Measurements from ENCODE around the gene RABEP2. TPM values are rescaled to one million over a fixed set of nuclear protein-coding genes. Genes with fewer than 3 reads are reported as not detected.

Gene RABEP2
- total RNA-seq, 2 experiments from 2014 or later: 15.7 to 16.5 TPM

DNA sequence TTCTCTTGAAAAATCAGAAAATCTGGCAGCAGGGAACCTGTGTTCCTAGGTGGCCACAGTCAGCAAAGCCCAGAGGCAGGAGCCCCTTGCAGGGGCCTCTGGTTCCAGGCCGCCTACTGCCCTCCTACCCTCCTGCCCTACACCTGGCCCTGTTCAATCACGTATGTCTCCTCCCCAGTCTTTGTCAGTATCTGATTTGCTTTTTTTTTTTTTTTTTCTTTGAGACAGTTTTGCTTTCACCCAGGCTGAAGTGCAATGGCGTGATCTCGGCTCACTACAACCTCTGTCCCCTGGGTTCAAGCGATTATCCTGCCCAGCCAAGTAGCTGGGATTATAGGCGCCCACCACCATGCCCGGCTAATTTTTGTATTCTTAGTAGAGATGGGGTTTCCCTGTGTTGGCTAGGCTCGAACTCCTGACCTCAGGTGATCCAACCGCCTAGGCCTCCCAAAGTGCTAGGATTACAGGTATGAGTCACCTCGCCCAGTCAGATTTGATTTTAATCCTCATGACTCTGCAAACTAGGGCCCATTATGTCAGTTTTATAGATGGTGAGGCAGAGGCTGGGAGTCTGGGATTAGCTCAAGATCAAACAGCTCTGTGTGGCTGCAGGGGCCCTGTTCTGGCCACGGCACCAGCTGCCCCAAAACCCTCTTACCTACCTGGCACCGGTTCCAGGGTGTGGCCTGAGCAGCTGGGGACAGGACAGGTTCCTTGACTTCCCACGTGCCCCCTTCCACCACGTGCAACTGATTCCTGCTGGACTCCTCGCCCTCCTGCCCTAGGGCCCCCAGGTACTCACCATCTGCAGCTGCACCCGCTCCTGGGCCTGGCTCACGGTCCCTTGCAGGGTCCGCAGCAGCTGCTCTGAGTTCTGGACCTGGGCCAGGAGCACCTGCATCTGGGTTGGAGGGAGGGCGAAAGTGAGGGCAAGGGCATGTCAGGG, 14.7 kb downstream of the RABEP2 start:
- ChIA-PET POLR2A (interaction anchor here (0.8 kb wide), 1 partner anchor 16 kb away, joined by 3 read pairs; no protein-coding TSS in a partner anchor), CTCF (interaction anchor here (0.7 kb wide), 1 partner anchor 660 kb away, joined by 3 read pairs; no protein-coding TSS in a partner anchor)
- H3K9me3 Mint-ChIP-seq: no peaks in the 10 kb centered on the region
- no peak overlapping the region for H3K27ac Mint-ChIP-seq
- no peaks in the 10 kb centered on the region for H3K27me3 Mint-ChIP-seq
- no peak for DNase-seq
- H3K4me3 Mint-ChIP-seq: no peak overlapping the region
- H3K4me1 Mint-ChIP-seq: no peaks in the 10 kb centered on the region
- peaks cover 11% of the 10 kb centered on the region for H3K36me3 Mint-ChIP-seq (ENCODE audit: low read depth)

DNA sequence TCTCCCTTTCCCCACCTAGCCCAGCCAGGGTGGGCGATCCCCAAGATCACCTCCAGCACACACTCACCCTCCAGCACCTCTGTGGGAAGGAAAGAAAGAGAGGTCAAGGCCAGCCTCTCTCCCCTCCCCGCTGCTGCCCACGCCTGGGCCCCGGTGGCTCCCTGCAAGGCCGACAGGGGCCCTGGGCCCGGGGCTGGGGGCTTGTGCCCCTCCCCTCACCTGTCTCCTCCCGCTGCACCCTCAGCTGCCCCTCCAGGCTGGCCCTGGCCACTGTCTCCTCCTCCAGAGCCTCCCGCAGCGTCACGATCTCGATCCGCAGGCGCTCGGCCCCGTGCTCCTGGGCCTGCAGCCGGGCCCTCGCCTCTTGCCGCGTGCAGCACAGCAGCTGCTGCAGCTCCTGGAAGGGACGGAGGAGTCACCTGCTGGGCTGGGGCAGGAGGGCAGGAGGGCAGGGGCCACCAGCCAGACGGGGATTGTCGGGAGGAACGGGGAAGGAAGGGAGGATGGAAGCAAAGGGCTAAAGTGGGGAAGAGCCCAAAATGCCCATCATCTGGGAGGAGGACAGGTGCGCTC, 19.2 kb downstream of the RABEP2 start:
- Mint-ChIP-seq H3K27ac (no peak overlapping the region), H3K4me1 (no peaks in the 10 kb centered on the region), H3K36me3 (ENCODE audit: low read depth) (no peaks in the 10 kb centered on the region), H3K9me3 (no peaks in the 10 kb centered on the region), H3K27me3 (no peaks in the 10 kb centered on the region), H3K4me3 (no peak overlapping the region)
- DNase-seq: no peak
- ChIA-PET POLR2A (interaction anchor here (0.6 to 1.0 kb wide), 2 partner anchors 26 to 1647 kb away, joined by 4 read pairs; no protein-coding TSS in a partner anchor), CTCF (no interaction called here)

GRCh38 chr16:28905229-28905754, 19.7 kb downstream of the RABEP2 start:
- Mint-ChIP-seq H3K4me1 (no peaks in the 10 kb centered on the region), H3K4me3 (no peak overlapping the region), H3K9me3 (no peaks in the 10 kb centered on the region), H3K27me3 (no peaks in the 10 kb centered on the region), H3K27ac (no peak overlapping the region), H3K36me3 (ENCODE audit: low read depth) (no peaks in the 10 kb centered on the region)
- DNase-seq: no peak
- CTCF ChIA-PET: no interaction called here
- POLR2A ChIA-PET: interaction anchor here (1.0 kb wide), 1 partner anchor 26 kb away, joined by 4 read pairs; no protein-coding TSS in a partner anchor

- ChIA-PET CTCF (no interaction called here), POLR2A (interaction anchor here (1.0 kb wide), 1 partner anchor 25 kb away, joined by 4 read pairs; no protein-coding TSS in a partner anchor)
- no peak overlapping the region for H3K4me3 Mint-ChIP-seq
- no peak for DNase-seq
- no peaks in the 10 kb centered on the region for H3K36me3 Mint-ChIP-seq (ENCODE audit: low read depth)
- no peaks in the 10 kb centered on the region for H3K9me3 Mint-ChIP-seq
- no peaks in the 10 kb centered on the region for H3K4me1 Mint-ChIP-seq
- H3K27me3 Mint-ChIP-seq: no peaks in the 10 kb centered on the region
- no peak overlapping the region for H3K27ac Mint-ChIP-seq
These were observed 20.2 kb downstream of the RABEP2 start for GRCh38 chr16:28904828-28905227.

DNA sequence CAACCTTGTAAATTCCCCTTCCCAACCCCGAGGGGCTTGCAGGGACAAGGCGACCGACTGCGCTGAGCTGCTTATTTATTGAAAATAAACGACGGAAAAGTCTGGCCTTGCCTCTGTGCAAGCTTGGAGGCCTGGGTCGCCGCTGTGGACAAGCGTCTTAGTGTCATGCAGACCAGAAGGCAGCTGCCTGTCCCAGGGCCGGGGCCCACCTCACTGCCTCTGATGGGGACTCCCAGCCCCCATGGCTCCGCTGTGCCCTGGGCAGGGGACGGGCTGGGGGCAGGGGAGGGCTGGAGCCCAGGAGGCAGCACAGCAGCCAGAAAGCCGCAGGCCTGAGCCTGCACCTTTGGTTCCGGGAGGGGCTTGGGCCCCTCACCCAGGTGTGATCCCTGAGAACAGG, 20.7 kb downstream of the RABEP2 start:
- Mint-ChIP-seq H3K9me3 (no peaks in the 10 kb centered on the region), H3K27me3 (no peaks in the 10 kb centered on the region), H3K4me3 (no peak overlapping the region), H3K36me3 (ENCODE audit: low read depth) (no peaks in the 10 kb centered on the region), H3K27ac (no peak overlapping the region), H3K4me1 (no peaks in the 10 kb centered on the region)
- ChIA-PET CTCF (no interaction called here), POLR2A (no interaction called here)
- DNase-seq: no peak

GRCh38 chr16:28903344-28904042, 21.5 kb downstream of the RABEP2 start:
- Mint-ChIP-seq H3K27ac (no peak overlapping the region), H3K4me3 (no peak overlapping the region), H3K4me1 (no peaks in the 10 kb centered on the region), H3K27me3 (no peaks in the 10 kb centered on the region), H3K9me3 (no peaks in the 10 kb centered on the region), H3K36me3 (ENCODE audit: low read depth) (no peaks in the 10 kb centered on the region)
- CTCF ChIA-PET: no interaction called here
- DNase-seq: no peak
- POLR2A ChIA-PET: no interaction called here

DNA sequence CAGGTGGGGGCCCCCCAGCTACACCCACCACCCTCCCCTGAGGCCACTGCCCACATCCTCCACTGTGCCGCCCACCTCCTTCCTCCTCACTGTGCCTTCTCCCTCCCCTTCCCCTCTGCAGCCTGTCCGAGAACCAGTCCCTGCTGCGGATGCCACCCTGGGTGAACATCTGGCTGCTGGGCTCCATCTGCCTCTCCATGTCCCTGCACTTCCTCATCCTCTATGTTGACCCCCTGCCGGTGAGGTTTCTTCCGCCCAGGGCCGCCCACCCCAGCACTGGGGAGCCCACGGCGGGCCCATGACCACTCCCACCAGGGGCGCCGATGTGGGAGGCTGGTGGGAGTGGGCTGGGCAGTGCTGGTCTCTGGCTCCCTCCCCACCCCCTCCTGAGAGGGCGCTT, 22.1 kb downstream of the RABEP2 start:
- no peaks in the 10 kb centered on the region for H3K27me3 Mint-ChIP-seq
- no peaks in the 10 kb centered on the region for H3K36me3 Mint-ChIP-seq (ENCODE audit: low read depth)
- ChIA-PET POLR2A (no interaction called here), CTCF (no interaction called here)
- H3K27ac Mint-ChIP-seq: no peak overlapping the region
- H3K4me1 Mint-ChIP-seq: no peaks in the 10 kb centered on the region
- H3K4me3 Mint-ChIP-seq: no peak overlapping the region
- H3K9me3 Mint-ChIP-seq: no peaks in the 10 kb centered on the region
- no peak for DNase-seq

DNA sequence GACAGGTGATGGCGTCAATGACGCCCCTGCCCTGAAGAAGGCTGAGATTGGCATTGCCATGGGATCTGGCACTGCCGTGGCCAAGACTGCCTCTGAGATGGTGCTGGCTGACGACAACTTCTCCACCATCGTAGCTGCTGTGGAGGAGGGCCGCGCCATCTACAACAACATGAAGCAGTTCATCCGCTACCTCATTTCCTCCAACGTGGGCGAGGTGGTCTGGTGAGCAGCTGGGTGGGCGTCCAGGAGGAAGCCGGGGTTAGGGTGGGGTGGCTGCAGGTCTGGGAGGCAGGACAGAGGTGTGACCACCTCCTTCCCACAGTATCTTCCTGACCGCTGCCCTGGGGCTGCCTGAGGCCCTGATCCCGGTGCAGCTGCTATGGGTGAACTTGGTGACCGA, 23.2 kb downstream of the RABEP2 start:
- POLR2A ChIA-PET: no interaction called here
- CTCF ChIA-PET: no interaction called here
- Mint-ChIP-seq H3K9me3 (no peaks in the 10 kb centered on the region), H3K36me3 (ENCODE audit: low read depth) (no peaks in the 10 kb centered on the region), H3K27me3 (no peaks in the 10 kb centered on the region), H3K4me3 (no peak overlapping the region), H3K27ac (no peak overlapping the region), H3K4me1 (no peaks in the 10 kb centered on the region)
- no peak for DNase-seq

- no peak overlapping the region for H3K27ac Mint-ChIP-seq
- POLR2A ChIA-PET: interaction anchor here (0.6 kb wide), 1 partner anchor 891 kb away, joined by 3 read pairs; no protein-coding TSS in a partner anchor
- H3K36me3 Mint-ChIP-seq (ENCODE audit: low read depth): no peaks in the 10 kb centered on the region
- no peaks in the 10 kb centered on the region for H3K27me3 Mint-ChIP-seq
- CTCF ChIA-PET: interaction anchor here (0.7 kb wide), 2 partner anchors 41 to 75 kb away, joined by 3 to 4 read pairs; no protein-coding TSS in a partner anchor
- no peaks in the 10 kb centered on the region for H3K4me1 Mint-ChIP-seq
- H3K4me3 Mint-ChIP-seq: no peak overlapping the region
- no peak for DNase-seq
- H3K9me3 Mint-ChIP-seq: no peaks in the 10 kb centered on the region
These were observed 24.4 kb downstream of the RABEP2 start for GRCh38 chr16:28900601-28901000.

DNA sequence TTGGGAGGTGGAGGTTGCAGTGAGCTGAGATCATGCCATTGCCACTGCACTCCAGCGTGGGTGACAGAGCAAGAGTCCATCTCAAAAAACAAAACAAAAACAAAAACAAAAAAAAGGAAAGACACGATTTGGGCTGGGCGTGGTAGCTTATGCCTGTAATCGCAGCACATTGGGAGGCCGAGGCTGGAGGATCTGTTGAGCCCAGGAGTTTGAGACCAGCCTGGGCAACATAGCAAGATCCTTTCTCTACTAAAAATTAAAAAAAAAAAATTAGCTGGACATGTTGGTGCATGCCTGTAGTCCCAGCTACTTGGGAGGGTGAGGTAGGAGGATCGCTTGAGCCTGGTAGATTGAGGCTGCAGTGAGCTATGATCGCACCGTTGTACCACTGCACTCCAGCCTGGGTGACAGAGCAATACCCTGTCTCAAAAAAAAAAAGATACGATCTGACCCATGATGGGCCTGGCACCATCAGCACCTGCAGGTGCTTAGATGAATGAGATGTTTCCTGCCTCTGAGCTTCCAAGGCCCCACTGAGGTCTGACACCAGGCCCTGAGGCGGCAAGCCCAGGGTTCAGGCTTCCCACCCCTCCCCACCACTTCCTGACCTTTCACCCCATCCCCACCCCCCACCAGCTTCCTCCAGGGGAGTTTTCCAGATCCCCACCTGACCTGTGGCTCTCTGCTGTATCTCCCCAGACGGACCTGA, 25.0 kb downstream of the RABEP2 start:
- no peaks in the 10 kb centered on the region for H3K9me3 Mint-ChIP-seq
- POLR2A ChIA-PET: interaction anchor here (0.6 kb wide), 1 partner anchor 892 kb away, joined by 3 read pairs; no protein-coding TSS in a partner anchor
- H3K4me3 Mint-ChIP-seq: no peak overlapping the region
- H3K27ac Mint-ChIP-seq: no peak overlapping the region
- H3K27me3 Mint-ChIP-seq: no peaks in the 10 kb centered on the region
- no peaks in the 10 kb centered on the region for H3K36me3 Mint-ChIP-seq (ENCODE audit: low read depth)
- CTCF ChIA-PET: interaction anchor here (0.6 to 0.7 kb wide), 3 partner anchors 51 to 1347 kb away, joined by 3 read pairs; partner anchors contain the start of gene NFATC2IP
- H3K4me1 Mint-ChIP-seq: no peaks in the 10 kb centered on the region
- no peak for DNase-seq

DNA sequence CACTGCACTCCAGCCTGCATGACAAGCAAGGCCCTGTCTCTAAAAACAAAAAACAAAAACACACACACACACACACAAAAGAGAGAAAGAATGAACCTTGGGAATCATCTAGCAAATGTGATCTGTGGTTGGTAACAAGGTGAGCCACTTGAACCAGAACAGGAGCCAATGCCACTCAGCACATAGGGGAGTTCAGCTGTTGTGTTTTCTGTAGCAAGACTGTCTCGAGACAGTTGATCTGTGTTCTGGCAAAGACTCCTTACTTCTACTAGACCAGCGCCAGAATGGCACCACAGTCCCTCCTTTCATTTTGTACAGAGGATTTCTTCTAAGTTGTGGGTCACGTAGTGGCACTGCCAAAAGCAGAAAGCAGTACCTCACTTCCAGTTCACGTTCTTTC, 26.1 kb downstream of the RABEP2 start:
- ChIA-PET CTCF (interaction anchor here (0.6 kb wide), 1 partner anchor 14 kb away, joined by 3 read pairs; no protein-coding TSS in a partner anchor), POLR2A (no interaction called here)
- no peaks in the 10 kb centered on the region for H3K9me3 Mint-ChIP-seq
- H3K27me3 Mint-ChIP-seq: no peaks in the 10 kb centered on the region
- H3K4me3 Mint-ChIP-seq: no peak overlapping the region
- no peak overlapping the region for H3K27ac Mint-ChIP-seq
- no peaks in the 10 kb centered on the region for H3K36me3 Mint-ChIP-seq (ENCODE audit: low read depth)
- H3K4me1 Mint-ChIP-seq: no peaks in the 10 kb centered on the region
- no peak for DNase-seq

DNA sequence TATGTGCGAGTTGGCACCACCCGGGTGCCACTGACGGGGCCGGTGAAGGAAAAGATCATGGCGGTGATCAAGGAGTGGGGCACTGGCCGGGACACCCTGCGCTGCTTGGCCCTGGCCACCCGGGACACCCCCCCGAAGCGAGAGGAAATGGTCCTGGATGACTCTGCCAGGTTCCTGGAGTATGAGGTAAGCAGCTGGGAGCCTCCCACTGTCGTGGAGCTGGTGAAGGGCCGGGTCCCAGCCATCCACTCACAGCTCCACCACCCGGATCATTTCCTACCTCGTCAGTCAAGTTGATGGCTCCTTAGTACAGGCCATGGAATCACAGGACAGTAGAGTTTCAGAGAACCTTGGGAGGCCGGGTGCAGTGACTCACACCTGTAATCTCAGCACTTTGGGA, 26.8 kb downstream of the RABEP2 start:
- Mint-ChIP-seq H3K27ac (no peak overlapping the region), H3K4me3 (no peak overlapping the region), H3K36me3 (ENCODE audit: low read depth) (no peaks in the 10 kb centered on the region), H3K9me3 (no peaks in the 10 kb centered on the region), H3K27me3 (no peaks in the 10 kb centered on the region), H3K4me1 (no peaks in the 10 kb centered on the region)
- ChIA-PET CTCF (interaction anchor here (0.6 kb wide), 1 partner anchor 13 kb away, joined by 3 read pairs; no protein-coding TSS in a partner anchor), POLR2A (no interaction called here)
- no peak for DNase-seq

Data from activated CD4-positive, alpha-beta memory T cell treated with anti-CD3 and anti-CD28 coated beads, Interleukin-2, amount 10 ng/mL, durations not matched to agents 7 days and 5 days (primary cell).